ENCODE data around the gene RSPH6A. TPM values are rescaled to one million over a fixed set of nuclear protein-coding genes. Genes with fewer than 3 reads are reported as not detected.
A peak's percentile ranks its signal among the peaks of the same experiment; 100 is the strongest.

RSPH6A gene
- total RNA-seq, 1 experiment from 2014 or later, result 0.55 TPM

DNA sequence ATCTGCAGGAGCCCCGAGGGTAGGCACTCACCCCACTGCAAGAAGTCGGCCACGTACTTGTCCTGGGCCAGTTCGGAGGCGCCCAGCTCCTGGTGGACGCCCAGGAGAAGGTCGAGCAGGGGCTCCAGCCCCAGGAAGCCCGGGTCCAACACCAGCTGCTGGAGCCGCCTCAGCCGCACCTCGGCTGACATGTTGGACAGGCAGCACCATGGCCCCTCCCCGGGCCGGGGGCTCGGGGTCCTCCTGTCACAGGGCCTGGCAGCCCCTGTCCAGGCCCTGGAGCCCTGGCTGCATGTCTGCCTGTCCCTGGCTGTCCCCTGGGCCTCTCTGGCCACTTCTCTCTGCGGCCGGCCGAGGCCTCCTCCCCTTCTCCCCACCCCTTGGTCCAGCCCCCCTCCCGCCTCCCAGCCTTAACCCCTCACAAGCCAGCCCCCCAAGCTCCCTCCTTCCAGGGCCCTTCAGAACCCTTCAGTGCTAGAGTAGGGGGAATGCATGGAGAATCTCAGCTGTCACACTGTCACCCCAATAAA, 32.9 kb downstream of the RSPH6A start, which contains the start of gene DMPK:
TSS of gene DMPK (minus strand) at position 329 of the 530 bp plus-strand sequence. CDS start at position 191, 138 bp downstream.
- no peaks in the 10 kb centered on the region for H3K9me3 ChIP-seq (ENCODE audit: control insufficient read depth, low read depth, low read length)
- H4K5ac ChIP-seq (ENCODE audit: insufficient read length, low read depth, low read length), result no peak within 1 kb of the TSS
- peaks cover 18% of the 10 kb centered on the region for H3K27me3 Mint-ChIP-seq (ENCODE audit: low read depth)
- no peak within 1 kb of the TSS for H3K27ac ChIP-seq (ENCODE audit: insufficient read length, low read depth, low read length)
- H3K4me3 Mint-ChIP-seq, result peak within 1 kb of the TSS in 1 of 2 experiments; percentile 35; a peak in 1 of 5 replicates
- H2BK15ac ChIP-seq (ENCODE audit: low read depth, low read length), result no peak within 1 kb of the TSS
- no peak within 1 kb of the TSS for H2BK120ac ChIP-seq (ENCODE audit: low read depth, low read length, poor library complexity, severe bottlenecking)
- peaks cover 3% of the 10 kb centered on the region; the same call in 1 of the 2 replicates for H3K4me1 ChIP-seq (ENCODE audit: insufficient read depth, low read length)
- H2AFZ ChIP-seq (ENCODE audit: low read length), result no peak within 1 kb of the TSS
- no peak within 1 kb of the TSS; the same call in 1 of the 2 replicates for H3K14ac ChIP-seq (ENCODE audit: insufficient read depth, low read length)
- no peak within 1 kb of the TSS for H3T11ph ChIP-seq (ENCODE audit: low read length)
- H3K23me2 ChIP-seq (ENCODE audit: insufficient read length, low read depth, low read length, poor library complexity, severe bottlenecking), result peaks cover 6% of the 10 kb centered on the region
- H2BK20ac ChIP-seq (ENCODE audit: low read depth, low read length, poor library complexity, severe bottlenecking), result no peak within 1 kb of the TSS
- H4K91ac ChIP-seq (ENCODE audit: insufficient read length, low read depth, low read length), result no peak within 1 kb of the TSS
- H3K9me3 Mint-ChIP-seq, result no peaks in the 10 kb centered on the region
- H3K9ac ChIP-seq (ENCODE audit: extremely low read depth, insufficient read length, low read length), result no peak within 1 kb of the TSS
- no peak within 1 kb of the TSS for H2BK12ac ChIP-seq (ENCODE audit: insufficient read length, low read depth, low read length)
- TF ChIP-seq CTCF (conservative IDR thresholded peaks at IDR 0.05), result no peak
- H3K27ac Mint-ChIP-seq, result no peak within 1 kb of the TSS; a peak in 1 of 7 replicates
- H4K8ac ChIP-seq (replicated peaks; ENCODE audit: insufficient read length, low read depth, low read length), result no peak within 1 kb of the TSS
- no peaks in the 10 kb centered on the region; the same call in 1 of the 2 replicates for H3K27me3 ChIP-seq (ENCODE audit: insufficient read depth, low read length)
- no peak within 1 kb of the TSS for H3K56ac ChIP-seq (ENCODE audit: insufficient read length, low read depth, low read length)
- no peak within 1 kb of the TSS for H2BK5ac ChIP-seq (ENCODE audit: insufficient read length, low read length)
- H3K18ac ChIP-seq (ENCODE audit: insufficient read length, low read depth, low read length), result no peak within 1 kb of the TSS
- no CpG with 5 or more reads among the region's 18 CpGs for WGBS (ENCODE audit: extremely low coverage, insufficient read length, low lambda C conversion rate)
- no peak within 1 kb of the TSS for H3K4me2 ChIP-seq (ENCODE audit: insufficient read depth, insufficient read length, low read length)
- H3K4ac ChIP-seq (ENCODE audit: low read depth, low read length), result no peak within 1 kb of the TSS
- H3K4me1 Mint-ChIP-seq, result peaks cover 23 to 42% of the 10 kb centered on the region in 2 experiments
- peak; percentile 30 for DNase-seq
- H3K79me2 ChIP-seq (ENCODE audit: insufficient read depth, low read length), result no peaks in the 10 kb centered on the region
- peaks cover 13 to 42% (median 37%) of the 10 kb centered on the region in 3 experiments; a peak in 6 of 7 replicates for H3K36me3 Mint-ChIP-seq (ENCODE audit: insufficient read depth in 1 of 3, low read depth in 3 of 3)
- no peaks in the 10 kb centered on the region for H4K20me1 ChIP-seq (ENCODE audit: control insufficient read depth, insufficient read depth, insufficient read length)
- no peak within 1 kb of the TSS for H3K23ac ChIP-seq (ENCODE audit: insufficient read length, low read depth, low read length)
- H3K79me1 ChIP-seq (ENCODE audit: insufficient read depth, low read depth, low read length, poor library complexity, severe bottlenecking), result no peaks in the 10 kb centered on the region
- H2AK5ac ChIP-seq (ENCODE audit: insufficient read length, low read length), result no peak within 1 kb of the TSS

Data from H9 (cell line).